ENCODE measurements around the gene BBS2.

The BBS2 gene

GRCh38 chr16:56466344-56466743, 53.5 kb downstream of the BBS2 start:
- no peaks in the 10 kb centered on the region for H3K9me3 ChIP-seq (ENCODE audit: insufficient read depth, low read length)
- no peak overlapping the region for H3K4me3 ChIP-seq (ENCODE audit: insufficient read length, low read depth)
- H3K36me3 ChIP-seq (ENCODE audit: insufficient read depth, insufficient read length, low read length): peaks cover 87% of the 10 kb centered on the region
- no peak for TF ChIP-seq SUZ12 (IDR thresholded peaks at IDR 0.05; ENCODE audit: extremely low read depth, insufficient read depth, insufficient read length)
- no peak for TF ChIP-seq ZNF274 (IDR thresholded peaks at IDR 0.05; ENCODE audit: low read depth, low read length)
- no peak for TF ChIP-seq YY1 (IDR thresholded peaks at IDR 0.05; ENCODE audit: insufficient read depth, insufficient read length)
- H3K9ac ChIP-seq (ENCODE audit: insufficient read length, low read depth): no peak overlapping the region
- DNase-seq (ENCODE audit: low read depth, low spot score): no peak
- no peaks in the 10 kb centered on the region for H3K4me1 ChIP-seq (ENCODE audit: insufficient read depth, insufficient read length)
- H3K27me3 ChIP-seq (ENCODE audit: insufficient read depth, insufficient read length): no peaks in the 10 kb centered on the region

GRCh38 chr16:56463153-56463552, 56.7 kb downstream of the BBS2 start:
- no peaks in the 10 kb centered on the region for H3K4me1 ChIP-seq (ENCODE audit: insufficient read depth, insufficient read length)
- TF ChIP-seq YY1 (IDR thresholded peaks at IDR 0.05; ENCODE audit: insufficient read depth, insufficient read length) (no peak), SUZ12 (IDR thresholded peaks at IDR 0.05; ENCODE audit: extremely low read depth, insufficient read depth, insufficient read length) (no peak), ZNF274 (IDR thresholded peaks at IDR 0.05; ENCODE audit: low read depth, low read length) (no peak)
- no peak overlapping the region for H3K9ac ChIP-seq (ENCODE audit: insufficient read length, low read depth)
- H3K36me3 ChIP-seq (ENCODE audit: insufficient read depth, insufficient read length, low read length): peaks cover 84% of the 10 kb centered on the region
- no peak overlapping the region for H3K4me3 ChIP-seq (ENCODE audit: insufficient read length, low read depth)
- H3K9me3 ChIP-seq (ENCODE audit: insufficient read depth, low read length): no peaks in the 10 kb centered on the region
- DNase-seq (ENCODE audit: low read depth, low spot score): no peak
- H3K27me3 ChIP-seq (ENCODE audit: insufficient read depth, insufficient read length): no peaks in the 10 kb centered on the region

GRCh38 chr16:56462064-56462796, 57.6 kb downstream of the BBS2 start:
- no peak overlapping the region for H3K9ac ChIP-seq (ENCODE audit: insufficient read length, low read depth)
- TF ChIP-seq SUZ12 (IDR thresholded peaks at IDR 0.05; ENCODE audit: extremely low read depth, insufficient read depth, insufficient read length) (no peak), YY1 (IDR thresholded peaks at IDR 0.05; ENCODE audit: insufficient read depth, insufficient read length) (no peak), ZNF274 (IDR thresholded peaks at IDR 0.05; ENCODE audit: low read depth, low read length) (no peak)
- H3K4me1 ChIP-seq (ENCODE audit: insufficient read depth, insufficient read length): no peaks in the 10 kb centered on the region
- no peaks in the 10 kb centered on the region for H3K9me3 ChIP-seq (ENCODE audit: insufficient read depth, low read length)
- no peak for DNase-seq (ENCODE audit: low read depth, low spot score)
- no peaks in the 10 kb centered on the region for H3K27me3 ChIP-seq (ENCODE audit: insufficient read depth, insufficient read length)
- peaks cover 85% of the 10 kb centered on the region for H3K36me3 ChIP-seq (ENCODE audit: insufficient read depth, insufficient read length, low read length)
- no peak overlapping the region for H3K4me3 ChIP-seq (ENCODE audit: insufficient read length, low read depth)

DNA sequence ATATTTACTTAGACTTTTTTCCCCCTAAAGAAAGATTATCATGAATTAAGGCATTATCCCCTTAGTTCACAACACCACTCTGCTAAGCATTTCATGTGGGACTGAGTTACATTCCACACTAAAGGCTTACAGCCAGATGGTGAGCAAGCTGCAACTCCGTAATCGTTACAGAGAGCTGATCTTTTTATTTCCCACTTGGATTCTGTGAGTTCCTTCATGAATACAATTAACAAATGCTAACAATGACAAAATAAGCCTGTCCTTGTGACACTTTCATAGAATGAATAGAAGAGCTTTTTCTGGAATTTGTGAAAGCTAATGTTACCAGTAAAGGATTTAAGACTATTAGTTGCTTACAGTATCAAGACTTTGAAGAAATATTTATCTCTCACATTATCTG, 59.7 kb downstream of the BBS2 start:
- TF ChIP-seq SUZ12 (IDR thresholded peaks at IDR 0.05; ENCODE audit: extremely low read depth, insufficient read depth, insufficient read length): no peak
- no peak for TF ChIP-seq ZNF274 (IDR thresholded peaks at IDR 0.05; ENCODE audit: low read depth, low read length)
- no peak for TF ChIP-seq YY1 (IDR thresholded peaks at IDR 0.05; ENCODE audit: insufficient read depth, insufficient read length)
- peaks cover 83% of the 10 kb centered on the region for H3K36me3 ChIP-seq (ENCODE audit: insufficient read depth, insufficient read length, low read length)
- H3K4me3 ChIP-seq (ENCODE audit: insufficient read length, low read depth): no peak overlapping the region
- H3K4me1 ChIP-seq (ENCODE audit: insufficient read depth, insufficient read length): no peaks in the 10 kb centered on the region
- H3K9me3 ChIP-seq (ENCODE audit: insufficient read depth, low read length): no peaks in the 10 kb centered on the region
- no peak overlapping the region for H3K9ac ChIP-seq (ENCODE audit: insufficient read length, low read depth)
- H3K27me3 ChIP-seq (ENCODE audit: insufficient read depth, insufficient read length): no peaks in the 10 kb centered on the region
- DNase-seq (ENCODE audit: low read depth, low spot score): no peak

GRCh38 chr16:56457927-56458470, 61.8 kb downstream of the BBS2 start:
- no peak for DNase-seq (ENCODE audit: low read depth, low spot score)
- no peak overlapping the region for H3K4me3 ChIP-seq (ENCODE audit: insufficient read length, low read depth)
- TF ChIP-seq ZNF274 (IDR thresholded peaks at IDR 0.05; ENCODE audit: low read depth, low read length) (no peak), YY1 (IDR thresholded peaks at IDR 0.05; ENCODE audit: insufficient read depth, insufficient read length) (no peak), SUZ12 (IDR thresholded peaks at IDR 0.05; ENCODE audit: extremely low read depth, insufficient read depth, insufficient read length) (no peak)
- no peaks in the 10 kb centered on the region for H3K27me3 ChIP-seq (ENCODE audit: insufficient read depth, insufficient read length)
- no peak overlapping the region for H3K9ac ChIP-seq (ENCODE audit: insufficient read length, low read depth)
- no peaks in the 10 kb centered on the region for H3K4me1 ChIP-seq (ENCODE audit: insufficient read depth, insufficient read length)
- H3K36me3 ChIP-seq (ENCODE audit: insufficient read depth, insufficient read length, low read length): peaks cover 88% of the 10 kb centered on the region
- no peaks in the 10 kb centered on the region for H3K9me3 ChIP-seq (ENCODE audit: insufficient read depth, low read length)

DNA sequence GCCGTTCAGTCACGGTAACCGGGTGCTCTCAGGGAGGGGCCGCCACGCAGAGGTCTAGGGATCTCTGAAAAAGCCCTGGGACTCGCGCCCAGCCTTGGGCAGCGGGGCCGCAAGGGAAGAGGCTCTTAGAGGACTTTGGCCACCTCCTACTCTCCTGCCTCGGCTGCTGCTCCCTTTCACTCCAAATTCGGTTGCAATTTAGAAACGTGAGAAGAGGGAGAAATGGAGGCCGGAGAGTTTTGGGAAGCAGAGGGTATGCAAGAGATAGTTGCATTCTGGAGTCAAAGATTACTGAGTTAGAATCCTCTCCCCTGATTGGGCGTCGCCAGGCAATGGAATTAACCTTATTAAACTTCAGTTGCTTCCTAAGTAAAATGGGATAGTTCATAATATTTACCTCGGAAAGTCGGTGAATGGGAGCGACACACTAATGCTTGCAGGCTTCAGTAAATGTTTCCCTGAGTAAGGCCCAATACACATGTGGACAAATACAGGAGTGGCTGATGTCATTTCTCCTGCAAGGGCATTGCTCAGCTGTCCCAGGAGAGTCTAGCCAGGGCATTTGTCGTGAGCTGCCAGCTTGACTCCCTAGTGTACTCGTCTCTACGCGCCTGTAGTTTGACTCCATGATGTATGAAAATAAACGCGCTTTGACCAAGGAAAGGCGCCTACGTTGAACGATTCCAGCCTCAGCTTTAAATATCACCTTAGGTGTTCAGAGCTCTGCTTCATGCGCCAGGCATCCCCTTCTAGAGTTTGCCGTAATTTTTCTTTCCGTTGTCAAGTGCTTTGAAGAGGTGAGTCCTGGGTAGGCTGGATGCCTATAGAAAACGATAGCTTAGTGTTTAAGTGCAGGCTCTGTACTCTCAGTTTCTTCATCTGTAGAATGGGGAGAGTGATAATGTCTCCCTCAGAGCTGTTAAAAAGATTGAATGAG, 67.8 kb downstream of the BBS2 start:
- Histone ChIP-seq H3K4me3 (ENCODE audit: insufficient read length, low read depth) (peak overlapping the region; percentile 97), H3K36me3 (ENCODE audit: insufficient read depth, insufficient read length, low read length) (peaks cover 57% of the 10 kb centered on the region), H3K9ac (ENCODE audit: insufficient read length, low read depth) (peak overlapping the region; percentile 91), H3K9me3 (ENCODE audit: insufficient read depth, low read length) (no peaks in the 10 kb centered on the region), H3K4me1 (ENCODE audit: insufficient read depth, insufficient read length) (no peaks in the 10 kb centered on the region), H3K27me3 (ENCODE audit: insufficient read depth, insufficient read length) (no peaks in the 10 kb centered on the region)
- no peak for DNase-seq (ENCODE audit: low read depth, low spot score)
- no peak for TF ChIP-seq SUZ12 (IDR thresholded peaks at IDR 0.05; ENCODE audit: extremely low read depth, insufficient read depth, insufficient read length)
- TF ChIP-seq YY1 (IDR thresholded peaks at IDR 0.05; ENCODE audit: insufficient read depth, insufficient read length): no peak
